ENCODE data around the gene RER1. TPM values are rescaled to one million over a fixed set of nuclear protein-coding genes. Genes with fewer than 3 reads are reported as not detected.

RER1 gene
- total RNA-seq, 1 experiment from 2014 or later, result 110 TPM

- no peak for DNase-seq
Observed at GRCh38 chr1:2427051-2427450, 35.4 kb downstream of the RER1 start.

More at GRCh38 chr1:2427051-2427450, 35.4 kb downstream of the RER1 start:
- Histone ChIP-seq H3K4me2 (ENCODE audit: insufficient read depth, insufficient read length, low read length) (no peak overlapping the region), H4K20me1 (ENCODE audit: control insufficient read depth, insufficient read depth, insufficient read length) (no peaks in the 10 kb centered on the region), H3K23me2 (ENCODE audit: insufficient read length, low read depth, low read length, poor library complexity, severe bottlenecking) (no peaks in the 10 kb centered on the region), H4K8ac (replicated peaks; ENCODE audit: insufficient read length, low read depth, low read length) (no peak overlapping the region), H2BK15ac (ENCODE audit: low read depth, low read length) (no peak overlapping the region), H3K9me3 (ENCODE audit: control insufficient read depth, low read depth, low read length) (no peaks in the 10 kb centered on the region), H3K4ac (ENCODE audit: low read depth, low read length) (no peak overlapping the region), H2BK5ac (ENCODE audit: insufficient read length, low read length) (no peak overlapping the region), H3K79me1 (ENCODE audit: insufficient read depth, low read depth, low read length, poor library complexity, severe bottlenecking) (no peaks in the 10 kb centered on the region), H3K14ac (ENCODE audit: insufficient read depth, low read length) (peak overlapping the region; percentile 42; the same call in 1 of the 2 replicates), H3K18ac (ENCODE audit: insufficient read length, low read depth, low read length) (no peak overlapping the region), H4K91ac (ENCODE audit: insufficient read length, low read depth, low read length) (no peak overlapping the region), H2AFZ (ENCODE audit: low read length) (no peak overlapping the region), H3K27me3 (ENCODE audit: insufficient read depth, low read length) (no peaks in the 10 kb centered on the region), H2BK120ac (ENCODE audit: low read depth, low read length, poor library complexity, severe bottlenecking) (no peak overlapping the region), H3K79me2 (ENCODE audit: insufficient read depth, low read length) (no peaks in the 10 kb centered on the region), H2AK5ac (ENCODE audit: insufficient read length, low read length) (no peak overlapping the region), H2BK12ac (ENCODE audit: insufficient read length, low read depth, low read length) (no peak overlapping the region), H3K27ac (ENCODE audit: insufficient read length, low read depth, low read length) (no peak overlapping the region), H3K23ac (ENCODE audit: insufficient read length, low read depth, low read length) (no peak overlapping the region), H3T11ph (ENCODE audit: low read length) (no peak overlapping the region), H3K4me1 (ENCODE audit: insufficient read depth, low read length) (no peaks in the 10 kb centered on the region), H3K56ac (ENCODE audit: insufficient read length, low read depth, low read length) (no peak overlapping the region), H2BK20ac (ENCODE audit: low read depth, low read length, poor library complexity, severe bottlenecking) (no peak overlapping the region), H4K5ac (ENCODE audit: insufficient read length, low read depth, low read length) (no peak overlapping the region), H3K9ac (ENCODE audit: extremely low read depth, insufficient read length, low read length) (no peak overlapping the region)
- Mint-ChIP-seq H3K27me3 (ENCODE audit: low read depth) (peaks cover 39% of the 10 kb centered on the region), H3K27ac (no peak overlapping the region), H3K9me3 (peaks cover 21 to 28% of the 10 kb centered on the region in 2 experiments), H3K4me3 (no peak overlapping the region), H3K4me1 (0 out of 4 replicates have a peak, but pooled peaks cover 0 to 4% of the 10 kb centered on the region in 2 experiments), H3K36me3 (ENCODE audit: insufficient read depth in 1 of 3, low read depth in 3 of 3) (no peaks in the 10 kb centered on the region; a peak in 1 of 7 replicates)
- TF ChIP-seq CTCF (conservative IDR thresholded peaks at IDR 0.05), result no peak
- no CpG with 5 or more reads among the region's 18 CpGs for WGBS (ENCODE audit: extremely low coverage, insufficient read length, low lambda C conversion rate)
